ENCODE data around the gene MANBA. TPM values are rescaled to one million over a fixed set of nuclear protein-coding genes. Genes with fewer than 3 reads are reported as not detected.

Gene MANBA
- total RNA-seq, 3 donors from 2014 or later (not counting 1 experiment from before 2014, with no cell fraction given) = 38.1 to 43.2 (median 40.8) TPM

DNA sequence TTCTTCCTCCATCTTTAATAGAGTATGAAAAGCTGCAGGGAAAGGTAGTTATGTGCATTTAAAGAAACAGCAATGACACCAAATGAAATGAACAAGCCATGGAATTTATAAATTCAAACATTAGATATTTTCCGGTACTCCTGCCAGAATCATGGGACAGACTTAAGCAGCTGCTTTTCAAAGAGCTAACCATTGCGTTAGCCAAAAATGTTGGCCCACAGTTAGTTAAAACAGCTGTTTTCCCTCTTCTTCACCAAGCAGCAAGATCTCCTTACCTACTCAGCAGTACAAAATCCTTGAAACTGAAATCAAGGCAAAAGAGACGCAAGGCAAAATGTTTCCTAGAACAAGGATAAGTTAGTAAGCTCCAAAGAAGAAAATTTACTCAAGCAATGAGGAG, 64.0 kb downstream of the MANBA start:
- no peaks in the 10 kb centered on the region for H3K4me1 Mint-ChIP-seq
- H3K4me1 ChIP-seq (ENCODE audit: control insufficient read depth, insufficient read depth, low read length) = no peaks in the 10 kb centered on the region
- H3K9me3 Mint-ChIP-seq = no peaks in the 10 kb centered on the region
- H3K27me3 Mint-ChIP-seq (ENCODE audit: low read depth in 2 of 2) = no peaks in the 10 kb centered on the region
- no peaks in the 10 kb centered on the region for H3K27me3 ChIP-seq (ENCODE audit: control insufficient read depth, insufficient read depth, low read length)
- no peak overlapping the region for H3K27ac ChIP-seq (ENCODE audit: low read length)
- DNase-seq (no peak), ATAC-seq (no peak)
- H3K27ac Mint-ChIP-seq = no peak overlapping the region
- intact Hi-C loops (cut with micrococcal nuclease) = no loop called here
- 97% methylated on average over 3 of the region's 3 CpGs for WGBS (ENCODE audit: insufficient coverage)
- no peaks in the 10 kb centered on the region for H3K9me3 ChIP-seq (ENCODE audit: control insufficient read depth, insufficient read depth, low read length)
- TF ChIP-seq CTCF (IDR thresholded peaks at IDR 0.05) = no peak
- no peaks in the 10 kb centered on the region for H3K36me3 Mint-ChIP-seq
- H3K4me3 Mint-ChIP-seq = no peak overlapping the region
- H3K4me3 ChIP-seq (ENCODE audit: low read length) = no peak overlapping the region
- H3K36me3 ChIP-seq (ENCODE audit: control insufficient read depth, insufficient read depth, low read length) = peaks cover 4% of the 10 kb centered on the region

GRCh38 chr4:102694791-102695190, 66.0 kb downstream of the MANBA start:
- H3K27me3 Mint-ChIP-seq (ENCODE audit: low read depth in 2 of 2) = no peaks in the 10 kb centered on the region
- no peak for DNase-seq
- no peak for TF ChIP-seq CTCF (IDR thresholded peaks at IDR 0.05)
- H3K9me3 Mint-ChIP-seq = no peaks in the 10 kb centered on the region
- intact Hi-C loops (cut with micrococcal nuclease) = no loop called here
- H3K4me1 ChIP-seq (ENCODE audit: control insufficient read depth, insufficient read depth, low read length) = no peaks in the 10 kb centered on the region
- no peak overlapping the region for H3K4me3 Mint-ChIP-seq
- no peak overlapping the region for H3K27ac ChIP-seq (ENCODE audit: low read length)
- no peaks in the 10 kb centered on the region for H3K27me3 ChIP-seq (ENCODE audit: control insufficient read depth, insufficient read depth, low read length)
- no peak for ATAC-seq
- no peaks in the 10 kb centered on the region for H3K36me3 Mint-ChIP-seq
- H3K4me3 ChIP-seq (ENCODE audit: low read length) = no peak overlapping the region
- H3K36me3 ChIP-seq (ENCODE audit: control insufficient read depth, insufficient read depth, low read length) = peaks cover 11% of the 10 kb centered on the region
- peak overlapping the region in 1 of 2 donors; percentile 28 for H3K27ac Mint-ChIP-seq
- H3K4me1 Mint-ChIP-seq = no peaks in the 10 kb centered on the region
- H3K9me3 ChIP-seq (ENCODE audit: control insufficient read depth, insufficient read depth, low read length) = no peaks in the 10 kb centered on the region
- 100% methylated on average over 3 of the region's 3 CpGs for WGBS (ENCODE audit: insufficient coverage)

DNA sequence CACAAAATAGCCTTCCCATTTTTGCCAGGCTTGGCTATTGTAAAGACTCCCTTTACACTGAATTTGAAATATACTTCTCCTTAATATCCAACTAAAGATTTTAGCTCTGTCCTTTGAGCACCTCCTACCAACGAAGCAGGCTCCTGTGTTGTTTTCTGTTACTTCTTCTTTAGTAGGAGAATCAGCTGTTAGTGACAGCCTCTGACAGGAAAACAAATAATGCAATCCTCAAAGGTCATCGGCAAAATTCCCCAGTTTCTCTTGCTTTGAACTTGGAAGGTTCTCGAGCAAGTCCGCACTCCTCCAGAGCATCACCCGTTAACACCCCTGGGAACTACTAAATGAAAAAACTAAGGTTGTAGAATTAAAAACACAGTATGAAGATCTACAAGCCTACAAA, 66.9 kb downstream of the MANBA start:
- H3K4me3 Mint-ChIP-seq = no peak overlapping the region
- no peak for ATAC-seq
- Histone ChIP-seq H3K27ac (ENCODE audit: low read length) (no peak overlapping the region), H3K27me3 (ENCODE audit: control insufficient read depth, insufficient read depth, low read length) (no peaks in the 10 kb centered on the region), H3K36me3 (ENCODE audit: control insufficient read depth, insufficient read depth, low read length) (peaks cover 15% of the 10 kb centered on the region), H3K4me1 (ENCODE audit: control insufficient read depth, insufficient read depth, low read length) (no peaks in the 10 kb centered on the region), H3K9me3 (ENCODE audit: control insufficient read depth, insufficient read depth, low read length) (no peaks in the 10 kb centered on the region), H3K4me3 (ENCODE audit: low read length) (no peak overlapping the region)
- H3K27ac Mint-ChIP-seq = no peak overlapping the region
- intact Hi-C loops (cut with micrococcal nuclease) = no loop called here
- no peaks in the 10 kb centered on the region for H3K36me3 Mint-ChIP-seq
- no peaks in the 10 kb centered on the region for H3K9me3 Mint-ChIP-seq
- WGBS (ENCODE audit: insufficient coverage) = 97% methylated on average over 4 of the region's 5 CpGs
- no peak for DNase-seq
- no peaks in the 10 kb centered on the region for H3K27me3 Mint-ChIP-seq (ENCODE audit: low read depth in 2 of 2)
- no peaks in the 10 kb centered on the region for H3K4me1 Mint-ChIP-seq
- TF ChIP-seq CTCF (IDR thresholded peaks at IDR 0.05) = no peak

GRCh38 chr4:102693262-102693850, 67.4 kb downstream of the MANBA start:
- 83% methylated on average over 3 of the region's 4 CpGs for WGBS (ENCODE audit: insufficient coverage)
- DNase-seq (no peak), ATAC-seq (no peak)
- no peaks in the 10 kb centered on the region for H3K9me3 Mint-ChIP-seq
- Histone ChIP-seq H3K36me3 (ENCODE audit: control insufficient read depth, insufficient read depth, low read length) (peaks cover 18% of the 10 kb centered on the region), H3K27ac (ENCODE audit: low read length) (no peak overlapping the region), H3K9me3 (ENCODE audit: control insufficient read depth, insufficient read depth, low read length) (no peaks in the 10 kb centered on the region), H3K4me1 (ENCODE audit: control insufficient read depth, insufficient read depth, low read length) (no peaks in the 10 kb centered on the region), H3K27me3 (ENCODE audit: control insufficient read depth, insufficient read depth, low read length) (no peaks in the 10 kb centered on the region), H3K4me3 (ENCODE audit: low read length) (no peak overlapping the region)
- intact Hi-C loops (cut with micrococcal nuclease) = no loop called here
- no peaks in the 10 kb centered on the region for H3K27me3 Mint-ChIP-seq (ENCODE audit: low read depth in 2 of 2)
- TF ChIP-seq CTCF (IDR thresholded peaks at IDR 0.05) = no peak
- no peaks in the 10 kb centered on the region for H3K36me3 Mint-ChIP-seq
- H3K27ac Mint-ChIP-seq = no peak overlapping the region
- H3K4me1 Mint-ChIP-seq = no peaks in the 10 kb centered on the region
- no peak overlapping the region for H3K4me3 Mint-ChIP-seq
